Coronary artery (tissue), 2 donors: Measurements from ENCODE around the gene CHAF1A.
A peak's percentile ranks its signal among the peaks of the same experiment; 100 is the strongest.

Source experiments
- DNase-seq: peaks from one replicate; pipeline ENCODE4 v3.0.0-alpha.2; 2017; ENCODE audit warnings: low spot score
- H3K27ac ChIP-seq, 2 donors: fragments of 200-600 bp; sonication (generic); one replicate each; pipeline ENCODE4 v1.5.1; 2016 to 2019
- H3K4me3 ChIP-seq: fragments of 200-600 bp; sonication (generic); 2 replicates; pipeline ENCODE4 v1.5.1; 2016; ENCODE audit warnings: mild to moderate bottlenecking, moderate library complexity
- CTCF ChIP-seq: fragments of 200-600 bp; sonication (generic); IDR thresholded peaks from one replicate; pipeline ENCODE4 v1.5.1; 2019; ENCODE audit warnings: antibody characterized with exemption

Gene CHAF1A

GRCh38 chr19:4391306-4391693 is 11.1 kb upstream of the CHAF1A start:
- no peak for DNase-seq
- H3K4me3 ChIP-seq: peak overlapping the region; percentile 35
- peak overlapping the region in 1 of 2 donors; percentile 84 for H3K27ac ChIP-seq
- no peak for TF ChIP-seq CTCF

- no peak for TF ChIP-seq CTCF
- DNase-seq: no peak
- Histone ChIP-seq H3K27ac (peak overlapping the region in 1 of 2 donors; percentile 84), H3K4me3 (peak overlapping the region; percentile 35)
Measured at GRCh38 chr19:4391701-4392483, 10.5 kb upstream of the CHAF1A start.

GRCh38 chr19:4393947-4394590 is 8.4 kb upstream of the CHAF1A start:
- no peak for DNase-seq
- TF ChIP-seq CTCF: no peak
- peak overlapping the region in 1 of 2 donors; percentile 8 for H3K27ac ChIP-seq
- no peak overlapping the region for H3K4me3 ChIP-seq

- Histone ChIP-seq H3K27ac (peak overlapping the region in 1 of 2 donors; percentile 19), H3K4me3 (no peak overlapping the region)
- TF ChIP-seq CTCF: no peak
- DNase-seq: no peak
Measured at GRCh38 chr19:4396949-4397783, 5.3 kb upstream of the CHAF1A start.

GRCh38 chr19:4399812-4400134 is 2.7 kb upstream of the CHAF1A start:
- peak overlapping the region; percentile 68 to 97 for H3K27ac ChIP-seq
- no peak for TF ChIP-seq CTCF
- DNase-seq: no peak
- H3K4me3 ChIP-seq: peak overlapping the region; percentile 98

GRCh38 chr19:4400135-4400936 is 2.1 kb upstream of the CHAF1A start, which contains the start of gene SH3GL1:
SH3GL1 (minus strand) TSS chr19:4400547; CDS start chr19:4400368, 179 bp downstream.
- TF ChIP-seq CTCF: peak; percentile 89
- DNase-seq: peak; percentile 94
- H3K4me3 ChIP-seq: peak within 1 kb of the TSS; percentile 98
- H3K27ac ChIP-seq: peak within 1 kb of the TSS; percentile 92 to 97
